ENCODE measurements around the gene RADIL. TPM values are rescaled to one million over a fixed set of nuclear protein-coding genes. Genes with fewer than 3 reads are reported as not detected.
A peak's percentile ranks its signal among the peaks of the same experiment; 100 is the strongest.

The RADIL gene
- polyA plus RNA-seq, 6 donors from 2014 or later, result 0.04 TPM; not detected in 5

DNA sequence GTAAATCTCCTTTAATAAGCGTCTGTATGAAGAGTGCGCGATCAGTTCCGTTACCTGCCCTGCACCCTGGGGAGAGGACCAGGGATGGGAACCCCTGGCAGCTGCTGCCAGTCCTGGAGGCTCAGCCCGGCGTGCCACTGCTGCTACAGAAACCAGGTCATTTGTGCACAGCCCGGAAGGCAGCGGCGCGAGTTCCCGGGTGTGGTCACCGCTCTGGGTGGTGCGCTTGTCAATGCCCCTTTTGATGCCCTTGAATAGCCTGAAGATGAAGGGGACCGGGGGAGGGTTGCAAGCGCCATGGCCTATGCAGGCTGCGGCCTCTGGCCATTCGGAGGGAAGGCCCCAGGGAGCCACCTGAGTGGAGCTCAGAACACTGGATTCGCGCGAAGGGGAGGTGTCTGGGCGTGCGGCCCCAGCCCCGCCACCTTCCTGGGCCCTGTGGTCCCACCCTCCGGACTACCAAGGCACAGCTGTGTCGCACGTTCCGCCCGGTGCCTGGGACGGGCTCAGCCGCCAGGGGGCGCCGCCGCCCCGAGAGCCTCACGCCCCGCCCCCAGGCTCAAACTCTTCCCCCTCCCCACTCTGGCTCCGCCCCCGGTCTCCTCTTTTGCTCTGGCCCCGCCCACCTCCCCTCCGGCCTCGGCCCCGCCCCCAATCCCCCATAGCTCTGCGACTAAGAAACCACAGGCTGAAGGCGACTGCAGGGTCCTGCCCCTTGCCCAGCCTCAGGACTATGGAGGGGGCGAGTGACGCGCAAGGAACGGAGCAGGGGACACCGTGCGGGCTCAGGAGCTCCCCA lies 91.6 kb downstream of the RADIL start:
- peak overlapping the region in 7 of 8 donors; percentile 15 to 75 (median 53) for H3K4me3 Mint-ChIP-seq
- H3K9me3 Mint-ChIP-seq, result no peaks in the 10 kb centered on the region
- peaks cover 6 to 11% (median 10%) of the 10 kb centered on the region in 3 donors for H3K4me1 Mint-ChIP-seq
- ATAC-seq (ENCODE audit: low read depth in 2 of 2), result peak; percentile 87 to 88
- peak; percentile 80 for DNase-seq
- no peaks in the 10 kb centered on the region for H3K27me3 Mint-ChIP-seq
- no peaks in the 10 kb centered on the region for H3K36me3 Mint-ChIP-seq
- peak overlapping the region in 1 of 6 donors; percentile 31 for H3K27ac Mint-ChIP-seq

DNA sequence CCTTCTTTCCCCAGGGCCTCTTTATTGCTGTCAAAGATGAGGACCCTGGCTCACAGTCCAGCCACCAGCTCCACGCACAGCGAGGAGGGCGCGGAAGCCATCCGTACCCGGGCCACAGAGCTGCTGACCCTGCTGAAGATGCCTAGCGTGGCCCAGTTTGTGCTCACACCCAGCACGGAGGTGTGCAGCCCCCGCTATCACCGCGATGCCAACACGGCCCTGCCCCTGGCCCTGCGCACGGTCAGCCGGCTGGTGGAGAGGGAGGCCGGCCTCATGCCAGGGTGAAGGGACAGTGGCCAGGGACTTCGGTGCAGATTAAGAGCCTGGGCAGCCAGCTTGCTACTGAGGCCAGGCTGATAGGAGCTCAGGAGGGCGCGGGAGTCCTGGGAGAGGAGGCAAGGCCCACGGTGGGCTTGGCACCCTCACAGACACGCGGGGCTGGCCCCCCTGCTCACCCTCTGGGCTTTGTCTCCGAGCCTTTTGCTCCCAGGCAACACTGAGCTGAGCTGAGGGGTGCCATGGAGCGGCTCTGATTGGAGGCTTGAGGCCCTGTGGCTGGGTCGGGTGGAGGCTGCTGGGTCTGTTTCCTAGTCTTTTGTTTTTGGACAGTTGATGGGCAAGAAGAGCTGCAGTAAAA lies 92.3 kb downstream of the RADIL start:
- H3K4me3 Mint-ChIP-seq, result peak overlapping the region in 6 of 8 donors; percentile 6 to 64 (median 50)
- no peak for ATAC-seq (ENCODE audit: low read depth in 2 of 2)
- no peaks in the 10 kb centered on the region for H3K27me3 Mint-ChIP-seq
- H3K36me3 Mint-ChIP-seq, result no peaks in the 10 kb centered on the region
- H3K4me1 Mint-ChIP-seq, result peaks cover 6 to 11% (median 10%) of the 10 kb centered on the region in 3 donors
- peak overlapping the region in 4 of 6 donors; percentile 15 to 54 (median 24) for H3K27ac Mint-ChIP-seq
- DNase-seq, result no peak
- H3K9me3 Mint-ChIP-seq, result no peaks in the 10 kb centered on the region

DNA sequence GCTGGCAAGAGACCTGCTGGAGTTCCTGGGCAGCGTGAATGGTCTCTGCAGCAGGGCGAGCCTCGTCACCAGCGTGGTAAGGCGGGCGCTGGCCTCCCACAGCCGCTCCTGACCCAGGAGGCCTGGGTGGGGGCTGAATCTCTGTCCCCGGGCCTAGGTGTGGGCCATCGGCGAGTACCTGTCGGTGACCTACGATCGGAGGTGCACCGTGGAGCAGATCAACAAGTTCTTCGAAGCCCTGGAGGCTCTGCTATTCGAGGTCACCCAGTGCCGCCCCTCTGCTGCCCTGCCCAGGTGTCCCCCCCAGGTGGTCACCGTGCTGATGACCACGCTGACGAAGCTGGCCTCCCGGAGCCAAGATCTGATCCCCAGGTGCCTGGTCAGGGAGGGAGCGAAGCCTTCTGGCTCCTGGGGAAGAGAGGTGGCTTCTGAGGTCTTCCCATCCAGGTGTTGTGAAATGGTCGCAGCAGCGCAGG lies 93.0 kb downstream of the RADIL start:
- Mint-ChIP-seq H3K4me3 (peak overlapping the region in 1 of 8 donors; percentile 6), H3K27ac (no peak overlapping the region)

GRCh38 chr7:4790078-4790465 lies 93.4 kb downstream of the RADIL start:
- no peaks in the 10 kb centered on the region for H3K27me3 Mint-ChIP-seq
- no peak overlapping the region for H3K4me3 Mint-ChIP-seq
- peaks cover 6 to 11% (median 10%) of the 10 kb centered on the region in 3 donors for H3K4me1 Mint-ChIP-seq
- no peaks in the 10 kb centered on the region for H3K9me3 Mint-ChIP-seq
- DNase-seq, result no peak
- peak overlapping the region in 2 of 6 donors; percentile 65 to 73 for H3K27ac Mint-ChIP-seq
- no peaks in the 10 kb centered on the region for H3K36me3 Mint-ChIP-seq
- ATAC-seq (ENCODE audit: low read depth in 2 of 2), result no peak

More for the DNA sequence above, 93.0 kb downstream of the RADIL start:
- Mint-ChIP-seq H3K9me3 (no peaks in the 10 kb centered on the region), H3K4me1 (peaks cover 6 to 11% (median 10%) of the 10 kb centered on the region in 3 donors), H3K36me3 (no peaks in the 10 kb centered on the region), H3K27me3 (no peaks in the 10 kb centered on the region)
- no peak for DNase-seq
- ATAC-seq (ENCODE audit: low read depth in 2 of 2), result no peak

DNA sequence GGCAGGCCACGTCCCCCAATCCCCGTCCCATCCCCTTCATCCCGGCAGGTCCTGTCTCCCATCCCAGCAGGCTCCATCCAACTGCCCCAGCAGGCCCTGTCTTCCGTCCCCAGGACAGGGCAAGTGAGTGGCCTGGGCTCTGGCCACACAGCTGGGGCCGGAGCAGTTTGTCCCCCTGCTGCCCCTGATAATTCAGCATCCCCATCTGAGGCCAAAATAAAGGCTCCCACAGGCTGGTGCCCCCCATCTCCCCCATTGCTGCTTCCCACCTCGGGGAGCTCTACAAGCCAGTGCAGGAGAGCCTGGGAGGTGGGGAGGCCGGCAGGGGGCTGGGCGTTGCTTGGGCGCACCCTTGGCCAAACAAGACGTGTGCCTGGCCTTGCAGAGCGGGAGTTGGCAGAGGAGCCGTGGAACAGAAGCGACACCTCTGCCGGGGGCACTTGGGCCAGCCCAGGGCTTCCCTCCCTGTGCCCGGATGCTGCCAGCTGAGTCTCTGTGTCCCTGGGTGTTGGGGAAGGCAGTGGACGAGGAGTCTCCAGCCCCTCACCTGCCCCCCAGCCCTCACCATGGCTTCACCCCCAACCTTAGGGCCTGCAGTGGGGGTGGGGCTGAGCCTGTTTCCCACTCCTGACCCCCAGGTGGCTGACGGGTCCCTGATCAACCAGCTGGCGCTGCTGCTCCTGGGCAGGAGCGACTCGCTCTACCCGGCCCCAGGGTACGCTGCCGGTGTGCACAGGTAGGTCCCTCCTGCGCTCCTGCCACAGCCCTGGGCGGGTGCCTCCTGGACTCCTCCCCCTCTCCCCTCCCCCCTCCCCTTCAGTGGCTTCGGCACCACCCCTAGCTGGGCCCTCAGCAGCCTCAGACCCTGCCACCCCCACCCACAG lies 94.1 kb downstream of the RADIL start:
- Mint-ChIP-seq H3K27ac (peak overlapping the region in 1 of 6 donors; percentile 79), H3K4me1 (peaks cover 6 to 11% (median 10%) of the 10 kb centered on the region in 3 donors)

DNA sequence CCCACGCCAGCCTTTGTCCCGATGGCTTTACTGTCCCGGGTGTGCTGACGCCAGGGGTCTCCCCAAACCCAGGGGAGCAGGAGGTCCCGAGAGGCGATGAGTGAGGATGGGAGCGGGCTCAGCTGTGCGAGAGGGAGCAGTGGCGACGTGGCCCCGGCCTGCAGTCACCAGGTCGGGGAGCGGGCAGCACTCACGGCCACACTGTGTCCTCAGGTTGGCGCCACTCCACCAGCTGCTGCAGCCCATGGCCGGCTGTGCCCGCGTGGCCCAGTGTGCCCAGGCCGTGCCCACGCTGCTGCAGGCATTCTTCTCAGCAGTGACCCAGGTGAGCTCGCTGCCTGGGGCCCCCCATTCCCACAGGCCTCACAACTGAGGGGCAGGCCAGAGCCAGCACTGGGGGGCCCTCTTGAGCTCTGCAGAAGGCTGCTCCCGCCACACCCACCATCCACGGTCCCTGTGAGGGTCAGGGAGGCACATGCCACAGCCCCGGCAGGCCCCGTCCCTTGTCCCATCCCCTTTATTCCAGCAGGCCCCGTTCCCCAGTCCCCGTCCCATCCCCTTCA lies 94.8 kb downstream of the RADIL start:
- H3K4me1 Mint-ChIP-seq, result peaks cover 6 to 10% (median 6%) of the 10 kb centered on the region in 3 donors
- DNase-seq (no peak), ATAC-seq (ENCODE audit: low read depth in 2 of 2) (no peak)
- no peaks in the 10 kb centered on the region for H3K36me3 Mint-ChIP-seq
- peak overlapping the region in 1 of 6 donors; percentile 79 for H3K27ac Mint-ChIP-seq
- no peak overlapping the region for H3K4me3 Mint-ChIP-seq
- no peaks in the 10 kb centered on the region for H3K9me3 Mint-ChIP-seq
- H3K27me3 Mint-ChIP-seq, result no peaks in the 10 kb centered on the region

More for the DNA sequence above, 94.1 kb downstream of the RADIL start:
- DNase-seq, result no peak
- Mint-ChIP-seq H3K4me3 (peak overlapping the region in 1 of 8 donors; percentile 35), H3K27me3 (no peaks in the 10 kb centered on the region), H3K36me3 (no peaks in the 10 kb centered on the region), H3K9me3 (no peaks in the 10 kb centered on the region)
- ATAC-seq (ENCODE audit: low read depth in 2 of 2), result no peak

- H3K36me3 Mint-ChIP-seq, result no peaks in the 10 kb centered on the region
- no peak overlapping the region for H3K4me3 Mint-ChIP-seq
- no peak for ATAC-seq (ENCODE audit: low read depth in 2 of 2)
- no peaks in the 10 kb centered on the region for H3K27me3 Mint-ChIP-seq
- no peak for DNase-seq
- H3K9me3 Mint-ChIP-seq, result no peaks in the 10 kb centered on the region
- H3K27ac Mint-ChIP-seq, result no peak overlapping the region
- peaks cover 6 to 10% (median 6%) of the 10 kb centered on the region in 3 donors for H3K4me1 Mint-ChIP-seq
Measured at GRCh38 chr7:4787947-4788626, 95.4 kb downstream of the RADIL start.

GRCh38 chr7:4787541-4787940 lies 96.0 kb downstream of the RADIL start:
- Mint-ChIP-seq H3K4me3 (no peak overlapping the region), H3K27me3 (no peaks in the 10 kb centered on the region), H3K4me1 (peaks cover 6 to 10% (median 6%) of the 10 kb centered on the region in 3 donors), H3K9me3 (no peaks in the 10 kb centered on the region), H3K36me3 (no peaks in the 10 kb centered on the region), H3K27ac (peak overlapping the region in 1 of 6 donors; percentile 32)
- ATAC-seq (ENCODE audit: low read depth in 2 of 2) (no peak), DNase-seq (no peak)

GRCh38 chr7:4786015-4786414 lies 97.5 kb downstream of the RADIL start:
- DNase-seq, result no peak
- no peak for ATAC-seq (ENCODE audit: low read depth in 2 of 2)
- Mint-ChIP-seq H3K4me1 (peaks cover 2 to 10% (median 6%) of the 10 kb centered on the region in 3 donors), H3K4me3 (no peak overlapping the region), H3K9me3 (no peaks in the 10 kb centered on the region), H3K27ac (no peak overlapping the region), H3K27me3 (no peaks in the 10 kb centered on the region), H3K36me3 (peaks cover 0 to 6% of the 10 kb centered on the region in 2 donors)

DNA sequence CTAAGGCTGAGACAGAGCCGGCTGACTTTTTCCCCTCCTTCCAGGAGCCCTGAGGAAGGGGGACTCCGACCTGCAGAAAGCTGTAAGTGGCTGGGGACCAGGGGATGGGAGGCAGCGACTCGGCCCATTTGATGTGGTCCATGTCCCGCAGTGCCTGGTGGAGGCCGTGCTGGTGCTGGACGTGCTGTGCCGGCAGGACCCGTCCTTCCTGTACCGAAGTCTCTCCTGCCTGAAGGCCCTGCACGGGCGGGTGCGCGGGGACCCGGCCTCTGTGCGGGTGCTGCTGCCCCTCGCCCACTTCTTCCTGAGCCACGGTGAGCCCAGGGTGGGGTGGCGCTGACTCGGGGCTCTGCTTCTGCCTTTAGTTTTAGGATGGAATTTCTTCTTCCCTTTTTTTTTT lies 98.1 kb downstream of the RADIL start:
- peaks cover 0 to 6% of the 10 kb centered on the region in 2 donors for H3K36me3 Mint-ChIP-seq
- DNase-seq (no peak), ATAC-seq (ENCODE audit: low read depth in 2 of 2) (no peak)
- H3K9me3 Mint-ChIP-seq, result no peaks in the 10 kb centered on the region
- no peaks in the 10 kb centered on the region for H3K27me3 Mint-ChIP-seq
- peak overlapping the region in 1 of 8 donors; percentile 56 for H3K4me3 Mint-ChIP-seq
- H3K27ac Mint-ChIP-seq, result no peak overlapping the region
- peaks cover 4 to 10% (median 6%) of the 10 kb centered on the region in 3 donors for H3K4me1 Mint-ChIP-seq

GRCh38 chr7:4784799-4785198 lies 98.7 kb downstream of the RADIL start:
- Mint-ChIP-seq H3K9me3 (no peaks in the 10 kb centered on the region), H3K27me3 (no peaks in the 10 kb centered on the region), H3K27ac (no peak overlapping the region), H3K36me3 (peaks cover 0 to 6% of the 10 kb centered on the region in 2 donors), H3K4me1 (peaks cover 3 to 10% (median 5%) of the 10 kb centered on the region in 3 donors), H3K4me3 (no peak overlapping the region)
- DNase-seq (no peak), ATAC-seq (ENCODE audit: low read depth in 2 of 2) (no peak)

DNA sequence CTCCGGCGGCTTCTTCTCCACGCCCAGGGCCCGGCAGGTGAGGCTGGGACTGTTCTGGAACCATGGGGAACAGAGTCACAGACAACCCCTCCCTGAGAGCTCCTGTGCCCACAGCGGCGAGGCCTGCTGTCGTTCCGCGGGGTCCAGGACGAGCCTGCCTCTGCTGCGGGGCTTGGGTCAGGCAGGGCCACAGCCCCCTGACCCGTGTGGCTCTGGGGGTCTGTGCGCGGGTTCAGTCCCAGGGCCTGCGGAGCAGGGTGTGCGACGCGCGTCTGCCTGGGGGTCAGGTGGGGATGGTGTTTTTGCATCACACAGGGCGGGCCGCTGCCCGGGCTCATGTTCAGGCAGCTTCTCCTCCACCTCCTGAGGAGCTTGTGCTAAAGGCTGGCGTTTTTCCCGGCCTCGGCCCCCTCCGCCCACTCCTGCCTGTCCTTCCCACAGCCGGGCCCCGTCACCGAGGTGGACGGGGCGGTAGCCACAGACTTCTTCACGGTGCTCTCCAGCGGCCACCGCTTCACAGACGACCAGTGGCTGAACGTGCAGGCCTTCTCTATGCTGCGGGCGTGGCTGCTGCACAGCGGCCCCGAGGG lies 99.7 kb downstream of the RADIL start:
- Mint-ChIP-seq H3K9me3 (no peaks in the 10 kb centered on the region), H3K4me3 (no peak overlapping the region), H3K4me1 (peaks cover 3 to 10% (median 5%) of the 10 kb centered on the region in 3 donors), H3K27me3 (no peaks in the 10 kb centered on the region), H3K36me3 (peaks cover 0 to 6% of the 10 kb centered on the region in 2 donors), H3K27ac (no peak overlapping the region)
- no peak for DNase-seq
- no peak for ATAC-seq (ENCODE audit: low read depth in 2 of 2)
